Embryonic facial prominence (tissue), 1 donor: ENCODE measurements around the gene TPO.

Experiments
- DNase-seq: peaks from one replicate; pipeline ENCODE4 v3.0.0-alpha.2; 2016; ENCODE audit errors: extremely low spot score

TPO gene

GRCh38 chr2:1584051-1584531, 170.8 kb downstream of the TPO start:
- no peak for DNase-seq

- DNase-seq, result no peak
Observed at GRCh38 chr2:1584691-1585485, 171.6 kb downstream of the TPO start.

GRCh38 chr2:1585635-1586034, 172.4 kb downstream of the TPO start:
- DNase-seq, result no peak

GRCh38 chr2:1586251-1586922, 173.1 kb downstream of the TPO start:
- DNase-seq, result no peak

GRCh38 chr2:1586923-1587840, 173.9 kb downstream of the TPO start:
- DNase-seq, result no peak

GRCh38 chr2:1588051-1588977, 175.1 kb downstream of the TPO start:
- DNase-seq, result no peak

- DNase-seq, result no peak
Observed at GRCh38 chr2:1588978-1589621, 175.8 kb downstream of the TPO start.

GRCh38 chr2:1590596-1591460, 177.6 kb downstream of the TPO start:
- no peak for DNase-seq

GRCh38 chr2:1591461-1591770, 178.2 kb downstream of the TPO start:
- no peak for DNase-seq
